ENCODE results near the gene HCK. TPM values are rescaled to one million over a fixed set of nuclear protein-coding genes. Genes with fewer than 3 reads are reported as not detected.

The HCK gene
- total RNA-seq, 1 donor from 2014 or later, result not detected

DNA sequence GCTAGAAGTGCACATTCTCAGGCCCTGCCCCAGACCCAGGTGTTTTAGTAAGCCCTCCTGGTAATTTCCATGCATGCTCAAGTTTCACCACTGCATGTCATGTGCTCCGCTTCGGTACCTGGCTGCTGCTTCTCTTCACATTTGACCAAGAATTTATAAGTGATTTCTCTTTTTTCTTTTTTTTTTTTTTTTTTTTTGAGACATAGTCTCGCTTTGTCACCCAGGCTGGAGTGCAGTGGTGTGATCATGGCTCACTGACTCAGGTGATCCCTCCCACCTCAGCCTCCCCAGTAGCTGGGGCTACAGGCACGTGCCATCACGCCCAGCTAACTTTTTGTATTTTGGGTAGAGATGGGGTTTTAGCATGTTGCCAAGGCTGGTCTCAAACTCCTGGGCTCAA lies 73.5 kb downstream of the HCK start:
- DNase-seq (ENCODE audit: low read depth), result no peak

DNA sequence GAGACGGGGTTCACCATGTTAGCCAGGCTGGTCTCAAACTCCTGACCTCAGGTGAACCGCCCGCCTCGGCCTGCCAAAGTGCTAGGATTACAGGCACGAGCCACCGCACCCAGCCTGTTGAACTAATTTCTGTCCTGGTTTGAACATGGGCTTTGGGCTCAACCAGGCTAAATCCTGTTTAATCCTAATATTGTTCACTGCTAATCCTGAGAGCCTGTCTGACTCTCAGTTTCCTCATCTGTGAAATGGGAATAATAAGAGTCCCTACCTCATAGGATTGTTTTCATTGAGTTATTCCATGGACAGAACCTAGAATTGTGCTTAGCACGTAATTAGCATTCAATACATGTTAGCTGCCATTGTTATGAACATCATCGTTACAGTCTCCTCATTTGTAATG lies 74.9 kb downstream of the HCK start:
- no peak for DNase-seq (ENCODE audit: low read depth)

GRCh38 chr20:32127347-32127746 lies 75.3 kb downstream of the HCK start:
- no peak for DNase-seq (ENCODE audit: low read depth)

- no peak for DNase-seq (ENCODE audit: low read depth)
Observed at GRCh38 chr20:32128167-32128566, 76.1 kb downstream of the HCK start.

- no peak for DNase-seq (ENCODE audit: low read depth)
Observed at GRCh38 chr20:32129863-32130262, 77.8 kb downstream of the HCK start.

DNA sequence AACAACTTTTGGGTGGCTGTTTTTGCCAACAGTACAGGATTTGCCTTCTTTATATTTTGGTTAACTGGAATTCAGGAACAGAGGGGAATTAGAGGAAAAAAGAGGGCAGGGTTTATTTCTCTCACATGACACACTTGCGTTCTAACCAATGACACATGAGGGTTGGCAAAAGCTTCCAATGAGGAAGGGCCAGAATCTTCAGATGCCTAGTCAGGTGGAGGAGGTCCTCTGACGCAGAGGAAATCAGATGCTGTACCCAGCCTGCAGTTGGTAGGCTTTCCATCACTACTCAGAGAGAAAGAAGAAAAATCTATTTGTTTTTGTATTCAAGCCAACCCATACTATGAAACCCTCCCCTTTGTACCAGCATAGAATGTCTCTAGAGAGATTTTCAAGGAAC lies 78.3 kb downstream of the HCK start:
- no peak for DNase-seq (ENCODE audit: low read depth)

- no peak for DNase-seq (ENCODE audit: low read depth)
Observed at GRCh38 chr20:32130965-32131364, 78.9 kb downstream of the HCK start.

GRCh38 chr20:32132911-32133549 lies 81.0 kb downstream of the HCK start:
- no peak for DNase-seq (ENCODE audit: low read depth)

DNA sequence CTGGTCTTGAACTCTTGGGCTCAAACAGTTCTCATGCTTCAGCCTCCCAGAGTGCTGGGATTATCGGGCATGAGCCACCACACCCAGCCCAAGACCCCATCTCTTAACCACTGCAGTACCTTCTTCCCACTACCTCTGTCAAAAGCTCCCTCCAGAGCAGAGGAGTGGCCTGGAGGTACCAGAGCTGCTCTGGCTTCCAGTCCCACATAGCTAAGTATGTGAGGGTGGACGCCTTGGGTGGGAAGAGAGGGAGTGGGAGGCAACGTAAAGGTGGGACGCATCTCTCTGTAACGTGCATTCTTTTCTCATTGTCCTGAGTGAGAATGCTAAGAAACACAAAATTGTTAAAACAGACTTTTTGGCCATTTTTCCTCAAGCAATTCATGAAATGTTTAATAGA lies 82.0 kb downstream of the HCK start:
- DNase-seq (ENCODE audit: low read depth), result no peak

DNA sequence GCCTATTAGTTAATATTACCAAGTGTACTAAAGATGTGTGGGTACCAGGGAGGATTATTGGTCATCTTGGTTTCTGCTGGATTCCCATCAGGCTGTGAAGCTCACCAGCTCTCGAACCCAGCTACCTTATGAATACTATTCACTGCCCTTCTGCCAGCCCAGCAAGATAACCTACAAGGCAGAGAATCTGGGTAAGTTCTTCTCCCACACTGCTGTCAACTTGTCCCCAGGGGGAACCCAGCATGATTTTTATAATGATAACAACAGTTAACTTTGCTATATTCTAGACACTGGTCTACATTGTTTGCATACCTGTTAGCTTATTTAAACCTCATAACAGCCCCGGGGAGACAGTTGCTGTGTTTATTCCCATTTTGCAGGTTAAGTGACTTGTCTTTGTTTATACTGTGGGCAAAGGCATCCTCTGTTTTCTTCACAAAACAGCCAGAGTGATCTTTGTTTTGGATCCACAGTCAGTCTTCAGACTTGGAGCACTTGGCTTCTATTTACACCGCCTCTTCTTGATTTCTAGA lies 84.0 kb downstream of the HCK start:
- no peak for DNase-seq (ENCODE audit: low read depth)

- DNase-seq (ENCODE audit: low read depth), result no peak
Observed at GRCh38 chr20:32138921-32139320, 86.9 kb downstream of the HCK start.

GRCh38 chr20:32139947-32140346 lies 87.9 kb downstream of the HCK start:
- DNase-seq (ENCODE audit: low read depth), result no peak

DNA sequence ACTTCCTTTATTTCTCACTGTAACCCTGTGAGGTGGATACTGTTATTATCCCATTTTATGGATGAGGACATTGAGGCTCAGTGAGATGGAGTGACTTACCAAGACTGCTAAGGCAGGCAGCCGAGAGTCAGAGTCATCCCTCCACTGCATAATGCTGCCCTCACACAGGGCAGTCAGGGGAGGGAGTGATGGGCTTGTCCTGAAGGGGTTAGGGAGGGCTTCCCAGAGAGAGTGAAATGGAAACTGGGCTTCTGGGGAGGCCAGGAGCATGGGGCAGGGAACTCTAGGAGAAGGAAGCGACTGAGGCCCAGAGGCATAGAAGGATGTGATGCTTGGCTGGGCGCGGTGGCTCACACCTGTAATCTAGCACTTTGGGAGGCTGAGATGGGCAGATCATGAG lies 88.6 kb downstream of the HCK start:
- DNase-seq (ENCODE audit: low read depth), result no peak

- no peak for DNase-seq (ENCODE audit: low read depth)
Observed at GRCh38 chr20:32141465-32141980, 89.5 kb downstream of the HCK start.

DNA sequence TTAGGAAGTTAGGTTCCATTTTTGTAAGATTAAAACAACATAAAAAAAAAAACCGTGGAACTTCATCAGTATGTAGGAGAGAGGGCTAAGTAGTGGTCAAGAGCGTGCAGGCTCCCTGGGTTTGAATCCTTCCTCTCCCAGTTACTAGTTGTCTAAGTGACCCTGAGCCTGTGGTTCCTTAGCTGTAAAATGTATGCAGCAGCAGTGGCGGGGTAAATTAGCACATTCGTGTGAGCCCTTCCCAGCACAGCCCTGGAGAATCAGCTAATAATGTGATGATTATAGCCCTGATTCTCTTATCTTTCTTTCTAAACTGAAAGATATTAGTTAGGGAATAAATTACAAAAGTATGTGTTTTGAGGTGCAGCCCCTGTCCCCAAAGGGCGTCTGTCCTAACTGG lies 90.0 kb downstream of the HCK start:
- DNase-seq (ENCODE audit: low read depth), result no peak

DNA sequence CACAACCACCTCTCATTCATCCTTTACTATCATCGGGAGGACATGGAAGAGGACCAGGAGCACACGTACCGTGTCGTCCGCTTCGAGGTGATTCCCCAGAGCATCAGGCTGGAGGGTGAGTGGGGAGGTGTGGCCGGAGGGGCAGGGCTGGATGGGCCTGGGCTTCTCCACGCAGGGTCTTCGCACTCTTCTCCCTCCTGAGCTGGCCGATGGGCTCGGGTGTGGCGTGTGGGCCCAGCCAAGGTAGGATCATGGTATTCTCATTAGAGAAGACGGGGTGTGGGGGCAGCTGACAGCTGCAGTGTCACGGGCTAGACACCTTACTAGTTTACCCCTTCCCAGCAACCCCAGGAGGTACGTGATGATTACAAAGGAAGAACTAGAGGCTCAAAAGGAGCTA lies 90.9 kb downstream of the HCK start:
- no peak for DNase-seq (ENCODE audit: low read depth)

GRCh38 chr20:32144898-32145662 lies 93.0 kb downstream of the HCK start:
- no peak for DNase-seq (ENCODE audit: low read depth)

GRCh38 chr20:32149566-32150170 lies 97.6 kb downstream of the HCK start:
- DNase-seq (ENCODE audit: low read depth), result no peak

- no peak for DNase-seq (ENCODE audit: low read depth)
Observed at GRCh38 chr20:32150291-32150848, 98.3 kb downstream of the HCK start.
